H9 (cell line): ENCODE measurements around the gene POLA1. TPM values are rescaled to one million over a fixed set of nuclear protein-coding genes. Genes with fewer than 3 reads are reported as not detected.

Experiments
- DNase-seq: peaks from one replicate; pipeline ENCODE4 v3.0.0-alpha.2; 2017
- H2AFZ ChIP-seq: one replicate; pipeline ENCODE4 v1.6.1; 2013; ENCODE audit warnings: mild to moderate bottlenecking, low read length, control low read depth, moderate library complexity
- H2AK5ac ChIP-seq: 2 replicates; pipeline ENCODE4 v1.6.1; 2013; ENCODE audit warnings: low read length, control low read depth, mixed read lengths; ENCODE audit not compliant: insufficient read length
- H2BK120ac ChIP-seq: one replicate; pipeline ENCODE4 v1.6.1; 2013; ENCODE audit warnings: low read depth, mild to moderate bottlenecking, low read length, control low read depth, inconsistent platforms; ENCODE audit not compliant: poor library complexity, severe bottlenecking
- H2BK12ac ChIP-seq: 2 replicates; pipeline ENCODE4 v1.6.1; 2013; ENCODE audit warnings: low read length, control low read depth, mixed read lengths, low read depth; ENCODE audit not compliant: insufficient read length
- H2BK15ac ChIP-seq: 2 replicates; pipeline ENCODE4 v1.6.1; 2013; ENCODE audit warnings: low read depth, low read length, control low read depth
- H2BK20ac ChIP-seq: one replicate; pipeline ENCODE4 v1.6.1; 2013; ENCODE audit warnings: low read depth, mild to moderate bottlenecking, low read length, control low read depth, inconsistent platforms; ENCODE audit not compliant: poor library complexity, severe bottlenecking
- H2BK5ac ChIP-seq: 2 replicates; pipeline ENCODE4 v1.6.1; 2013; ENCODE audit warnings: low read length, control low read depth, mixed read lengths; ENCODE audit not compliant: insufficient read length
- H3K14ac ChIP-seq: 2 replicates; pipeline ENCODE4 v1.6.1; 2013; ENCODE audit warnings: low read length, control low read depth; ENCODE audit not compliant: insufficient read depth
- H3K18ac ChIP-seq: 2 replicates; pipeline ENCODE4 v1.6.1; 2013; ENCODE audit warnings: low read depth, mild to moderate bottlenecking, mixed read lengths, low read length, control low read depth; ENCODE audit not compliant: insufficient read length
- H3K23ac ChIP-seq: 2 replicates; pipeline ENCODE4 v1.6.1; 2013; ENCODE audit warnings: low read length, control low read depth, mixed read lengths, low read depth; ENCODE audit not compliant: insufficient read length
- H3K23me2 ChIP-seq: 2 replicates; pipeline ENCODE4 v1.6.1; 2013; ENCODE audit warnings: low read depth, mild to moderate bottlenecking, mixed read lengths, low read length, control low read depth; ENCODE audit not compliant: insufficient read length, poor library complexity, severe bottlenecking
- H3K27ac ChIP-seq: 2 replicates; pipeline ENCODE4 v1.5.1; 2013; ENCODE audit warnings: low read length, control low read depth, mixed read lengths, low read depth; ENCODE audit not compliant: insufficient read length
- H3K27me3 ChIP-seq: 2 replicates; pipeline ENCODE4 v1.6.1; 2013; ENCODE audit warnings: low read length, control low read depth, inconsistent platforms; ENCODE audit not compliant: insufficient read depth
- H3K4ac ChIP-seq: 2 replicates; pipeline ENCODE4 v1.6.1; 2013; ENCODE audit warnings: low read depth, mild to moderate bottlenecking, control low read depth, inconsistent platforms, low read length, moderate library complexity
- H3K4me1 ChIP-seq: 2 replicates; pipeline ENCODE4 v1.6.1; 2013; ENCODE audit warnings: low read length, control low read depth, inconsistent platforms; ENCODE audit not compliant: insufficient read depth
- H3K4me2 ChIP-seq: 2 replicates; pipeline ENCODE4 v1.6.1; 2013; ENCODE audit warnings: low read length, control low read depth, mixed read lengths; ENCODE audit not compliant: insufficient read length, insufficient read depth
- H3K56ac ChIP-seq: 2 replicates; pipeline ENCODE4 v1.6.1; 2013; ENCODE audit warnings: low read depth, mild to moderate bottlenecking, mixed read lengths, low read length, control low read depth; ENCODE audit not compliant: insufficient read length
- H3K79me1 ChIP-seq: 2 replicates; pipeline ENCODE4 v1.6.1; 2013; ENCODE audit warnings: low read depth, mild to moderate bottlenecking, moderate library complexity, low read length, control low read depth, inconsistent platforms; ENCODE audit not compliant: insufficient read depth, poor library complexity, severe bottlenecking
- H3K79me2 ChIP-seq: 2 replicates; pipeline ENCODE4 v1.6.1; 2013; ENCODE audit warnings: low read length, control low read depth, inconsistent platforms; ENCODE audit not compliant: insufficient read depth
- H3K9ac ChIP-seq: 2 replicates; pipeline ENCODE4 v1.6.1; 2013; ENCODE audit warnings: low read length, control low read depth, mixed read lengths; ENCODE audit not compliant: insufficient read length; ENCODE audit errors: extremely low read depth
- H3K9me3 ChIP-seq: one replicate; pipeline ENCODE4 v1.6.1; 2013; ENCODE audit warnings: low read depth, low read length, inconsistent platforms; ENCODE audit not compliant: control insufficient read depth
- H3T11ph ChIP-seq: one replicate; pipeline ENCODE4 v1.6.1; 2013; ENCODE audit warnings: mild to moderate bottlenecking, low read length, control low read depth, inconsistent platforms
- H4K20me1 ChIP-seq: one replicate; pipeline ENCODE4 v1.6.1; 2013; ENCODE audit not compliant: control insufficient read depth, insufficient read length, insufficient read depth
- H4K5ac ChIP-seq: 2 replicates; pipeline ENCODE4 v1.6.1; 2013; ENCODE audit warnings: low read depth, mild to moderate bottlenecking, mixed read lengths, low read length, control low read depth; ENCODE audit not compliant: insufficient read length
- H4K8ac ChIP-seq: replicated peaks from 2 replicates; pipeline ENCODE4 v1.6.1; 2013; ENCODE audit warnings: low read length, control low read depth, mixed read lengths, low read depth; ENCODE audit not compliant: insufficient read length
- H4K91ac ChIP-seq: 2 replicates; pipeline ENCODE4 v1.6.1; 2013; ENCODE audit warnings: low read depth, mild to moderate bottlenecking, moderate library complexity, mixed read lengths, low read length, control low read depth; ENCODE audit not compliant: insufficient read length
- H3K27ac Mint-ChIP-seq, 3 experiments: 2 replicates in 2 of 3; 3 replicates in 1 of 3; pipeline ENCODE4 v1.8.0; 2020 to 2021; ENCODE audit warnings: mixed read lengths in 3 of 3, mild to moderate bottlenecking in 1 of 3, moderate library complexity in 1 of 3
- H3K27me3 Mint-ChIP-seq: 2 replicates; pipeline ENCODE4 v1.8.0; 2021; ENCODE audit warnings: low read depth, mild to moderate bottlenecking, moderate library complexity, mixed read lengths
- H3K36me3 Mint-ChIP-seq, 3 experiments: 2 replicates in 2 of 3; 3 replicates in 1 of 3; pipeline ENCODE4 v1.8.0; 2020 to 2021; ENCODE audit warnings: low read depth in 3 of 3, mixed read lengths in 3 of 3; ENCODE audit not compliant: insufficient read depth in 1 of 3
- H3K4me1 Mint-ChIP-seq, 2 experiments: 2 replicates each; pipeline ENCODE4 v1.8.0; 2020; ENCODE audit warnings: mixed read lengths in 2 of 2
- H3K4me3 Mint-ChIP-seq, 2 experiments: 2 replicates in 1 of 2; 3 replicates in 1 of 2; pipeline ENCODE4 v1.8.0; 2020 to 2021; ENCODE audit warnings: mild to moderate bottlenecking in 2 of 2, mixed read lengths in 2 of 2, moderate library complexity in 1 of 2
- H3K9me3 Mint-ChIP-seq, 2 experiments: 2 replicates in 1 of 2; 3 replicates in 1 of 2; pipeline ENCODE4 v1.8.0; 2020; ENCODE audit warnings: mild to moderate bottlenecking in 2 of 2, mixed read lengths in 2 of 2, moderate library complexity in 1 of 2
- CTCF ChIP-seq: fragments of 200-600 bp; sonication (generic); conservative IDR thresholded peaks from 3 replicates; pipeline ENCODE4 v1.8.0; 2021; ENCODE audit warnings: antibody characterized with exemption, mild to moderate bottlenecking
- WGBS: extraction: QIAGEN DNeasy Blood & Tissue Kit; methylation state at CpG from one replicate; pipeline ENCODE4 v1.1.7; 2013; ENCODE audit warnings: missing lambda C conversion rate, low lambda C conversion rate, mixed read lengths; ENCODE audit not compliant: insufficient read length; ENCODE audit errors: extremely low coverage; 5-methylcytosine and 5-hydroxymethylcytosine counted together
- total RNA-seq: library from RNA; stranded (reverse); gene quantifications from 2 replicates; pipeline ENCODE4 v1.2.1, GENCODE V29; 2021

Gene POLA1
- total RNA-seq, 1 experiment from 2014 or later, result 60.2 TPM

GRCh38 chrX:25003066-25003849 lies 309.5 kb downstream of the POLA1 start:
- H3K27me3 Mint-ChIP-seq, result peaks cover 98% of the 10 kb centered on the region
- no peak overlapping the region for H3K4ac ChIP-seq
- H2BK15ac ChIP-seq, result no peak overlapping the region
- WGBS, result no CpG with 5 or more reads among the region's 40 CpGs
- H3K9me3 Mint-ChIP-seq, result peaks cover 6 to 8% of the 10 kb centered on the region in 2 experiments; a peak in 4 of 5 replicates
- H3K4me1 Mint-ChIP-seq, result peaks cover 60 to 74% of the 10 kb centered on the region in 2 experiments
- no peak overlapping the region for H3K27ac ChIP-seq
- H4K8ac ChIP-seq, result no peak overlapping the region
- peak; percentile 79 for DNase-seq
- no peak overlapping the region for H2AK5ac ChIP-seq
- peak overlapping the region; percentile 96 for H3K4me2 ChIP-seq
- no peak overlapping the region for H3K23ac ChIP-seq
- no peak overlapping the region for H3K9ac ChIP-seq
- peaks cover 69% of the 10 kb centered on the region for H3K27me3 ChIP-seq
- no peaks in the 10 kb centered on the region for H3K79me1 ChIP-seq
- no peak overlapping the region for H3K18ac ChIP-seq
- peak overlapping the region; percentile 63 to 93 for H3K4me3 Mint-ChIP-seq
- H3K14ac ChIP-seq, result no peak overlapping the region
- H4K20me1 ChIP-seq, result no peaks in the 10 kb centered on the region
- no peak overlapping the region for H2BK20ac ChIP-seq
- no peak for TF ChIP-seq CTCF
- no peaks in the 10 kb centered on the region for H3K79me2 ChIP-seq
- 0 out of 2 replicates have a peak, but pooled peaks cover 2% of the 10 kb centered on the region for H3K4me1 ChIP-seq
- H3K36me3 Mint-ChIP-seq, result peaks cover 0 to 10% (median 0%) of the 10 kb centered on the region in 3 experiments; a peak in 3 of 7 replicates
- H2BK120ac ChIP-seq, result no peak overlapping the region
- no peak overlapping the region for H3K27ac Mint-ChIP-seq
- H2BK5ac ChIP-seq, result no peak overlapping the region
- no peak overlapping the region for H2AFZ ChIP-seq
- no peak overlapping the region for H3T11ph ChIP-seq
- H4K5ac ChIP-seq, result no peak overlapping the region
- no peaks in the 10 kb centered on the region for H3K9me3 ChIP-seq
- peaks cover 28% of the 10 kb centered on the region for H3K23me2 ChIP-seq
- H3K56ac ChIP-seq, result no peak overlapping the region
- H2BK12ac ChIP-seq, result no peak overlapping the region
- no peak overlapping the region for H4K91ac ChIP-seq
